ENCODE results near the gene NBPF3. TPM values are rescaled to one million over a fixed set of nuclear protein-coding genes. Genes with fewer than 3 reads are reported as not detected.
"Not testable (repeated sequence)": the region's sequence is repeated elsewhere in the genome, so short reads cannot be mapped to it uniquely, and the experiment has no call there.

The NBPF3 gene
- total RNA-seq, 1 donor: 24.6 TPM

- H3K27ac ChIP-seq (ENCODE audit: low read depth, low read length): no peak overlapping the region
- H3K27me3 ChIP-seq (ENCODE audit: insufficient read depth, low read length): peaks cover 22% of the 10 kb centered on the region
- TF ChIP-seq CTCF (IDR thresholded peaks at IDR 0.05; ENCODE audit: extremely low read depth, low read depth, low read length): no peak
- no peaks in the 10 kb centered on the region for H3K79me2 ChIP-seq (ENCODE audit: insufficient read depth, low read length)
- H2AFZ ChIP-seq (ENCODE audit: low read length): no peak overlapping the region
- H4K20me1 ChIP-seq (ENCODE audit: insufficient read depth, low read length): no peaks in the 10 kb centered on the region
- H3K4me1 ChIP-seq (ENCODE audit: insufficient read depth, low read length): no peaks in the 10 kb centered on the region
- DNase-seq (ENCODE audit: insufficient read length, low spot score, missing footprints): no peak
- H3K36me3 ChIP-seq (ENCODE audit: insufficient read depth, low read length): no peaks in the 10 kb centered on the region
- no peak overlapping the region for H3K4me2 ChIP-seq (ENCODE audit: insufficient read depth, low read length)
- no peak overlapping the region for H3K4me3 ChIP-seq (ENCODE audit: insufficient read depth, low read length)
- no peaks in the 10 kb centered on the region for H3K9me3 ChIP-seq (ENCODE audit: low read depth, low read length)
Measured at GRCh38 chr1:21396516-21396915, 43.4 kb upstream of the NBPF3 start.

- no peaks in the 10 kb centered on the region for H4K20me1 ChIP-seq (ENCODE audit: insufficient read depth, low read length)
- H3K36me3 ChIP-seq (ENCODE audit: insufficient read depth, low read length): no peaks in the 10 kb centered on the region
- H3K9me3 ChIP-seq (ENCODE audit: low read depth, low read length): no peaks in the 10 kb centered on the region
- H3K4me3 ChIP-seq (ENCODE audit: insufficient read depth, low read length): no peak overlapping the region
- no peak overlapping the region for H3K4me2 ChIP-seq (ENCODE audit: insufficient read depth, low read length)
- DNase-seq (ENCODE audit: insufficient read length, low spot score, missing footprints): no peak
- TF ChIP-seq CTCF (IDR thresholded peaks at IDR 0.05; ENCODE audit: extremely low read depth, low read depth, low read length): no peak
- H3K79me2 ChIP-seq (ENCODE audit: insufficient read depth, low read length): no peaks in the 10 kb centered on the region
- peaks cover 22% of the 10 kb centered on the region for H3K27me3 ChIP-seq (ENCODE audit: insufficient read depth, low read length)
- peak overlapping the region; percentile 10 for H2AFZ ChIP-seq (ENCODE audit: low read length)
- no peaks in the 10 kb centered on the region for H3K4me1 ChIP-seq (ENCODE audit: insufficient read depth, low read length)
- no peak overlapping the region for H3K27ac ChIP-seq (ENCODE audit: low read depth, low read length)
Measured at GRCh38 chr1:21397813-21398188, 42.1 kb upstream of the NBPF3 start.

GRCh38 chr1:21401726-21402346 lies 38.1 kb upstream of the NBPF3 start:
- not testable (repeated sequence) for H2AFZ ChIP-seq (ENCODE audit: low read length); H3K9me3 ChIP-seq (ENCODE audit: low read depth, low read length); H4K20me1 ChIP-seq (ENCODE audit: insufficient read depth, low read length); H3K79me2 ChIP-seq (ENCODE audit: insufficient read depth, low read length); H3K4me2 ChIP-seq (ENCODE audit: insufficient read depth, low read length); H3K4me1 ChIP-seq (ENCODE audit: insufficient read depth, low read length); H3K36me3 ChIP-seq (ENCODE audit: insufficient read depth, low read length); H3K27ac ChIP-seq (ENCODE audit: low read depth, low read length); H3K4me3 ChIP-seq (ENCODE audit: insufficient read depth, low read length); DNase-seq (ENCODE audit: insufficient read length, low spot score, missing footprints)
- peaks cover 22% of the 10 kb centered on the region for H3K27me3 ChIP-seq (ENCODE audit: insufficient read depth, low read length)

GRCh38 chr1:21406659-21407058 lies 33.3 kb upstream of the NBPF3 start:
- TF ChIP-seq CTCF (IDR thresholded peaks at IDR 0.05; ENCODE audit: extremely low read depth, low read depth, low read length): no peak
- H3K9me3 ChIP-seq (ENCODE audit: low read depth, low read length): no peaks in the 10 kb centered on the region
- H4K20me1 ChIP-seq (ENCODE audit: insufficient read depth, low read length): no peaks in the 10 kb centered on the region
- no peaks in the 10 kb centered on the region for H3K4me1 ChIP-seq (ENCODE audit: insufficient read depth, low read length)
- no peaks in the 10 kb centered on the region for H3K36me3 ChIP-seq (ENCODE audit: insufficient read depth, low read length)
- H3K79me2 ChIP-seq (ENCODE audit: insufficient read depth, low read length): no peaks in the 10 kb centered on the region
- H3K4me3 ChIP-seq (ENCODE audit: insufficient read depth, low read length): no peak overlapping the region
- no peak overlapping the region for H3K27ac ChIP-seq (ENCODE audit: low read depth, low read length)
- peaks cover 23% of the 10 kb centered on the region for H3K27me3 ChIP-seq (ENCODE audit: insufficient read depth, low read length)
- H2AFZ ChIP-seq (ENCODE audit: low read length): no peak overlapping the region
- DNase-seq (ENCODE audit: insufficient read length, low spot score, missing footprints): no peak
- H3K4me2 ChIP-seq (ENCODE audit: insufficient read depth, low read length): no peak overlapping the region

- peaks cover 33% of the 10 kb centered on the region for H3K27me3 ChIP-seq (ENCODE audit: insufficient read depth, low read length)
- not testable (repeated sequence) for H3K4me2 ChIP-seq (ENCODE audit: insufficient read depth, low read length); H3K79me2 ChIP-seq (ENCODE audit: insufficient read depth, low read length); H4K20me1 ChIP-seq (ENCODE audit: insufficient read depth, low read length); H3K36me3 ChIP-seq (ENCODE audit: insufficient read depth, low read length); H3K4me3 ChIP-seq (ENCODE audit: insufficient read depth, low read length); H3K9me3 ChIP-seq (ENCODE audit: low read depth, low read length); H3K4me1 ChIP-seq (ENCODE audit: insufficient read depth, low read length); H3K27ac ChIP-seq (ENCODE audit: low read depth, low read length); H2AFZ ChIP-seq (ENCODE audit: low read length); DNase-seq (ENCODE audit: insufficient read length, low spot score, missing footprints)
Measured at GRCh38 chr1:21409897-21410296, 30.0 kb upstream of the NBPF3 start.

Measured in osteoblast (primary cell).